GM23248 (cell line): ENCODE data around the gene MEST.

Source experiments
- EZH2 ChIP-seq: fragments of 200-600 bp; sonication (generic); IDR thresholded peaks from 2 replicates; pipeline ENCODE4 v1.6.1; 2018; ENCODE audit warnings: antibody characterized with exemption, mild to moderate bottlenecking; ENCODE audit not compliant: insufficient read depth, poor library complexity, severe bottlenecking
- EZH2phosphoT487 ChIP-seq: fragments of 200-600 bp; sonication (generic); IDR thresholded peaks from 2 replicates; pipeline ENCODE4 v1.6.1; 2018; ENCODE audit warnings: antibody characterized with exemption, moderate library complexity, mild to moderate bottlenecking, low read depth; ENCODE audit not compliant: insufficient read depth

DNA sequence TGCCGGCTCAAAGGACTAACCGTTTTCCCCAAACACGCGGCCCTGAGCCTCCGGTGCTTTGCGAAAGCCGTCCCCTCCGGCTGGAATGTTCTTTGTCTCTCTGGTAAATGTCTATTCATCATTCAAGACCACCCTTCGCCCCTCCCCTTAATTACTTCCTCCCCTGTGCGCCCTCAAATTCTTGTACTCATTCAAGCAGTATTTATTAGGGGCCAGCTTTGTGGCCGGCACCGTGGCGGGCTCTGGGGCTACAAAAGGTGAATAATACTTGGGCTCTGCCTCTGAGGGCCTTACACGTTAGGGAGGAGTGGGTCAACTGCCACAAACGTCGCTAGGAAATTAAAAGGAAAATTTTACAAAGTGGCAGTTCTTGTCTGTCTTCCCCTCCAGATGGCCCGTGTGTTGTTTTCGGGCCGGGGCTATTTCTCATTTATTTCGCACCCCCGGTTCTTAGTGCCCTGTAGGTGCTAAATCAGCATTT is 1.5 kb upstream of the MEST start:
- TF ChIP-seq EZH2phosphoT487, result no peak
- no peak for TF ChIP-seq EZH2
